ENCODE results near the gene PLD3. TPM values are rescaled to one million over a fixed set of nuclear protein-coding genes. Genes with fewer than 3 reads are reported as not detected.

PLD3 gene
- total and polyA plus RNA-seq, 2 experiments from 2014 or later, result 181 to 490 TPM

- Mint-ChIP-seq H3K27ac (no peak overlapping the region), H3K4me3 (0 out of 3 replicates have a peak overlapping the region, but pooled peaks have one; percentile 8), H3K4me1 (peaks cover 15% of the 10 kb centered on the region), H3K9me3 (peaks cover 3% of the 10 kb centered on the region; the same call in 1 of the 3 replicates), H3K36me3 (ENCODE audit: low read depth) (peaks cover 12% of the 10 kb centered on the region), H3K27me3 (ENCODE audit: insufficient read depth, low read depth, poor library complexity) (peaks cover 11% of the 10 kb centered on the region)
- no peak overlapping the region for H3K4me3 ChIP-seq
- 0 out of 2 replicates have a peak, but pooled peaks cover 2% of the 10 kb centered on the region for H3F3A ChIP-seq (replicated peaks; ENCODE audit: low read depth)
- no peaks in the 10 kb centered on the region; the same call in none of the 2 replicates for H3K79me2 ChIP-seq (replicated peaks; ENCODE audit: insufficient read depth)
- H3K4me2 ChIP-seq, result no peak overlapping the region
- H4K20me1 ChIP-seq (replicated peaks; ENCODE audit: insufficient read depth), result no peaks in the 10 kb centered on the region
- ATAC-seq (no peak), DNase-seq (ENCODE audit: low spot score) (no peak)
- no peak overlapping the region for H2AFZ ChIP-seq
- no peak overlapping the region for H3K27ac ChIP-seq (ENCODE audit: low read depth)
- H3K27me3 ChIP-seq (ENCODE audit: insufficient read depth), result no peaks in the 10 kb centered on the region
- no peaks in the 10 kb centered on the region for H3K36me3 ChIP-seq (ENCODE audit: insufficient read depth)
- peaks cover 17% of the 10 kb centered on the region for H3K4me1 ChIP-seq (ENCODE audit: insufficient read depth)
- TF ChIP-seq, protein P1, sequence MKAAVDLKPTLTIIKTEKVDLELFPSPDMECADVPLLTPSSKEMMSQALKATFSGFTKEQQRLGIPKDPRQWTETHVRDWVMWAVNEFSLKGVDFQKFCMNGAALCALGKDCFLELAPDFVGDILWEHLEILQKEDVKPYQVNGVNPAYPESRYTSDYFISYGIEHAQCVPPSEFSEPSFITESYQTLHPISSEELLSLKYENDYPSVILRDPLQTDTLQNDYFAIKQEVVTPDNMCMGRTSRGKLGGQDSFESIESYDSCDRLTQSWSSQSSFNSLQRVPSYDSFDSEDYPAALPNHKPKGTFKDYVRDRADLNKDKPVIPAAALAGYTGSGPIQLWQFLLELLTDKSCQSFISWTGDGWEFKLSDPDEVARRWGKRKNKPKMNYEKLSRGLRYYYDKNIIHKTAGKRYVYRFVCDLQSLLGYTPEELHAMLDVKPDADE (IDR thresholded peaks at IDR 0.05), result no peak
- TF ChIP-seq ZNF331 (CRISPR knock-in tag; IDR thresholded peaks at IDR 0.05; ENCODE audit: low read depth) (no peak), EZH2 (IDR thresholded peaks at IDR 0.05; ENCODE audit: low read depth, unreplicated experiment) (no peak), ZNF462 (CRISPR knock-in tag; IDR thresholded peaks at IDR 0.05) (no peak)
- no peaks in the 10 kb centered on the region for H3K9me2 ChIP-seq (ENCODE audit: insufficient read depth)
These were observed 74.5 kb downstream of the PLD3 start for GRCh38 chr19:40422748-40423566.
